ENCODE data around the gene ZNF500.
A peak's percentile ranks its signal among the peaks of the same experiment; 100 is the strongest.
"Not testable (repeated sequence)": the region's sequence is repeated elsewhere in the genome, so short reads cannot be mapped to it uniquely, and the experiment has no call there.

Gene ZNF500

GRCh38 chr16:4738370-4738769 is 28.6 kb downstream of the ZNF500 start:
- DNase-seq: not testable (repeated sequence)

GRCh38 chr16:4737545-4737944 is 29.4 kb downstream of the ZNF500 start:
- DNase-seq: no peak

GRCh38 chr16:4736546-4736945 is 30.4 kb downstream of the ZNF500 start:
- DNase-seq: no peak

GRCh38 chr16:4734730-4735535 is 32.0 kb downstream of the ZNF500 start:
- peak; percentile 98 for DNase-seq

GRCh38 chr16:4734063-4734729 is 32.8 kb downstream of the ZNF500 start, which contains the start of the genes ANKS3 and DNAAF8:
TSS of gene ANKS3 (minus strand) at chr16:4734271. CDS start at chr16:4730149, 4,122 bp downstream.
TSS of gene DNAAF8 (plus strand) at chr16:4734537. CDS start at chr16:4736515, 1,978 bp downstream.
- DNase-seq: peak; percentile 84

GRCh38 chr16:4733747-4734062 is 33.3 kb downstream of the ZNF500 start:
- peak; percentile 40 for DNase-seq

- no peak for DNase-seq
Observed at GRCh38 chr16:4733211-4733742, 33.7 kb downstream of the ZNF500 start.

GRCh38 chr16:4729876-4730275 is 37.1 kb downstream of the ZNF500 start:
- DNase-seq: no peak

- DNase-seq: no peak
Observed at GRCh38 chr16:4728676-4729075, 38.3 kb downstream of the ZNF500 start.

- DNase-seq: no peak
Observed at GRCh38 chr16:4726616-4727015, 40.3 kb downstream of the ZNF500 start.

GRCh38 chr16:4724661-4725270 is 42.2 kb downstream of the ZNF500 start:
- DNase-seq: no peak

- no peak for DNase-seq
Observed at GRCh38 chr16:4723071-4723767, 43.7 kb downstream of the ZNF500 start.

- DNase-seq: no peak
Observed at GRCh38 chr16:4718466-4718865, 48.5 kb downstream of the ZNF500 start.

GRCh38 chr16:4714996-4715395 is 52.0 kb downstream of the ZNF500 start:
- no peak for DNase-seq

- no peak for DNase-seq
Observed at GRCh38 chr16:4713663-4714501, 53.1 kb downstream of the ZNF500 start.

- DNase-seq: no peak
Observed at GRCh38 chr16:4709481-4709880, 57.5 kb downstream of the ZNF500 start.

- no peak for DNase-seq
Observed at GRCh38 chr16:4706871-4707270, 60.1 kb downstream of the ZNF500 start.

GRCh38 chr16:4704913-4705312 is 62.0 kb downstream of the ZNF500 start:
- no peak for DNase-seq

- no peak for DNase-seq
Observed at GRCh38 chr16:4704491-4704890, 62.5 kb downstream of the ZNF500 start.

- no peak for DNase-seq
Observed at GRCh38 chr16:4703906-4704305, 63.1 kb downstream of the ZNF500 start.

- DNase-seq: no peak
Observed at GRCh38 chr16:4702466-4702808, 64.5 kb downstream of the ZNF500 start.

Data from CD4-positive, alpha-beta T cell treated with Interleukin-17A for 4 hours (primary cell).